Testis (tissue), 2 donors: ENCODE data around the gene EPB41.

Experiments used
- POLR2A ChIP-seq: fragments of 450-650 bp; IDR thresholded peaks from one replicate; pipeline ENCODE4 v1.6.1; 2017; ENCODE audit warnings: antibody characterized with exemption, mild to moderate bottlenecking, moderate library complexity
- TF ChIP-seq, protein P1 (sequence below), 3 experiments: fragments of 450-650 bp in 2 of 3; fragments of 200-600 bp in 1 of 3; sonication (generic) in 1 of 3; IDR thresholded peaks; one replicate each; pipeline ENCODE4 v1.5.1; 2016 to 2019; ENCODE audit warnings: antibody characterized with exemption in 3 of 3, mild to moderate bottlenecking in 2 of 3, moderate library complexity in 1 of 3

GRCh38 chr1:29052941-29053340 is 138.6 kb downstream of the EPB41 start:
- no peak for TF ChIP-seq POLR2A
- TF ChIP-seq, protein P1, sequence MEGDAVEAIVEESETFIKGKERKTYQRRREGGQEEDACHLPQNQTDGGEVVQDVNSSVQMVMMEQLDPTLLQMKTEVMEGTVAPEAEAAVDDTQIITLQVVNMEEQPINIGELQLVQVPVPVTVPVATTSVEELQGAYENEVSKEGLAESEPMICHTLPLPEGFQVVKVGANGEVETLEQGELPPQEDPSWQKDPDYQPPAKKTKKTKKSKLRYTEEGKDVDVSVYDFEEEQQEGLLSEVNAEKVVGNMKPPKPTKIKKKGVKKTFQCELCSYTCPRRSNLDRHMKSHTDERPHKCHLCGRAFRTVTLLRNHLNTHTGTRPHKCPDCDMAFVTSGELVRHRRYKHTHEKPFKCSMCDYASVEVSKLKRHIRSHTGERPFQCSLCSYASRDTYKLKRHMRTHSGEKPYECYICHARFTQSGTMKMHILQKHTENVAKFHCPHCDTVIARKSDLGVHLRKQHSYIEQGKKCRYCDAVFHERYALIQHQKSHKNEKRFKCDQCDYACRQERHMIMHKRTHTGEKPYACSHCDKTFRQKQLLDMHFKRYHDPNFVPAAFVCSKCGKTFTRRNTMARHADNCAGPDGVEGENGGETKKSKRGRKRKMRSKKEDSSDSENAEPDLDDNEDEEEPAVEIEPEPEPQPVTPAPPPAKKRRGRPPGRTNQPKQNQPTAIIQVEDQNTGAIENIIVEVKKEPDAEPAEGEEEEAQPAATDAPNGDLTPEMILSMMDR (IDR thresholded peaks at IDR 0.05) = no peak
